Esophagus (tissue), 2 donors: ENCODE measurements around the gene RFPL1. TPM values are rescaled to one million over a fixed set of nuclear protein-coding genes. Genes with fewer than 3 reads are reported as not detected.

ENCODE experiments used
- H3K27ac ChIP-seq, 2 donors: one replicate each; pipeline ENCODE4 v1.5.1; 2013; ENCODE audit warnings: low read depth in 2 of 2, mild to moderate bottlenecking in 2 of 2, inconsistent platforms in 1 of 2, low read length in 1 of 2, moderate library complexity in 1 of 2
- H3K27me3 ChIP-seq, 2 donors: one replicate each; pipeline ENCODE4 v1.6.1; 2013; ENCODE audit warnings: low read length in 2 of 2, control low read depth in 1 of 2, mild to moderate bottlenecking in 1 of 2; ENCODE audit not compliant: insufficient read depth in 2 of 2, control insufficient read depth in 1 of 2
- H3K36me3 ChIP-seq, 2 donors: one replicate each; pipeline ENCODE4 v1.6.1; 2013; ENCODE audit warnings: low read length in 1 of 2; ENCODE audit not compliant: control insufficient read depth in 2 of 2, insufficient read depth in 2 of 2
- H3K4me1 ChIP-seq, 2 donors: one replicate each; pipeline ENCODE4 v1.6.1; 2013; ENCODE audit warnings: low read length in 1 of 2; ENCODE audit not compliant: control insufficient read depth in 2 of 2, insufficient read depth in 2 of 2
- H3K4me3 ChIP-seq, 2 donors: one replicate each; pipeline ENCODE4 v1.5.1; 2013; ENCODE audit warnings: low read length in 2 of 2, mild to moderate bottlenecking in 2 of 2, low read depth in 1 of 2, moderate library complexity in 1 of 2
- H3K9me3 ChIP-seq, 2 donors: one replicate each; pipeline ENCODE4 v1.6.1; 2013; ENCODE audit warnings: mild to moderate bottlenecking in 2 of 2, low read depth in 1 of 2, low read length in 1 of 2, moderate library complexity in 1 of 2; ENCODE audit not compliant: control insufficient read depth in 2 of 2, insufficient read depth in 1 of 2
- WGBS, 2 donors: extraction: QIAGEN DNeasy Blood & Tissue Kit; methylation state at CpG; one replicate each; pipeline ENCODE4 v1.1.7; 2013; 5-methylcytosine and 5-hydroxymethylcytosine counted together
- polyA plus RNA-seq, 2 donors: library from polyadenylated mRNA; stranded (reverse); fragments of 200-250 nt; gene quantifications; one replicate each; pipeline ENCODE4 v1.2.3, GENCODE V29; 2013
- donor health status: healthy with polysubstance abuse.
- donor health status: Bipolar disorder and iron deficiency.

Gene RFPL1
- polyA plus RNA-seq, 2 donors = 0.04 TPM; not detected in 1

- Histone ChIP-seq H3K4me3 (no peak overlapping the region), H3K4me1 (peaks cover 3 to 7% of the 10 kb centered on the region in 2 donors), H3K9me3 (no peaks in the 10 kb centered on the region), H3K27ac (no peak overlapping the region), H3K27me3 (no peaks in the 10 kb centered on the region), H3K36me3 (no peaks in the 10 kb centered on the region)
- 49 to 58% methylated on average over 5 of the region's 5 CpGs for WGBS, 2 donors
Observed at GRCh38 chr22:29473001-29473400, 34.6 kb downstream of the RFPL1 start.

GRCh38 chr22:29475550-29475949 is 37.2 kb downstream of the RFPL1 start:
- peaks cover 4 to 6% of the 10 kb centered on the region in 2 donors for H3K4me1 ChIP-seq
- H3K27me3 ChIP-seq = peaks cover 0 to 17% of the 10 kb centered on the region in 2 donors
- H3K4me3 ChIP-seq = no peak overlapping the region
- no peaks in the 10 kb centered on the region for H3K36me3 ChIP-seq
- peaks cover under 1 to 4% of the 10 kb centered on the region in 2 donors for H3K9me3 ChIP-seq
- H3K27ac ChIP-seq = no peak overlapping the region
- WGBS, 2 donors = 89 to 91% methylated on average over 8 of the region's 8 CpGs

DNA sequence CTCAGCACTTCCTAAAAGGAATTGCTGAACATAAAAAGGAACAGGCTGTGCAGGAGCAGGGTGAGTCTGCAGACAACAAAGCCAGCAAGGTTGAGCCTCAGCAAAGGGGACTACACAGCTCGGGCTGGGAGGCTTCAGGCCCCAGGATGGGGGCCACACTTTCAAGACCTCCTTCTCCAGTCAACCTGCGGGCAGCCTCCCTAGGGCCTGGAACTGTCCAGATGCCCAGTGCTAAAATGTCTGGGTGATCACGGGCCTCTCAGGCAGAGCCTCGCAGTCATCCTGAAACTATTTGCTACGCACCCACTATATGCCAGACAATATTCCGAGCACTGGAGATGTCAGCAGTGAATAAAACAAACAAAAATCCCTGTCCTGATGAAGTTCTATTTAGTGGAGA is 37.7 kb downstream of the RFPL1 start:
- Histone ChIP-seq H3K4me1 (peaks cover 9% of the 10 kb centered on the region in 2 donors), H3K27me3 (peaks cover 2 to 17% of the 10 kb centered on the region in 2 donors), H3K9me3 (peaks cover 3 to 8% of the 10 kb centered on the region in 2 donors), H3K36me3 (no peaks in the 10 kb centered on the region), H3K27ac (no peak overlapping the region), H3K4me3 (no peak overlapping the region)
- 58 to 66% methylated on average over 6 of the region's 6 CpGs for whole genome bisulfite sequencing, 2 donors

- no peak overlapping the region for H3K27ac ChIP-seq
- WGBS, 2 donors = 31 to 32% methylated on average over 4 of the region's 4 CpGs
- H3K4me3 ChIP-seq = no peak overlapping the region
- H3K27me3 ChIP-seq = peaks cover 11 to 17% of the 10 kb centered on the region in 2 donors
- no peaks in the 10 kb centered on the region for H3K36me3 ChIP-seq
- H3K4me1 ChIP-seq = peaks cover 9% of the 10 kb centered on the region in 2 donors
- H3K9me3 ChIP-seq = peaks cover 3 to 8% of the 10 kb centered on the region in 2 donors
Observed at GRCh38 chr22:29477723-29478318, 39.4 kb downstream of the RFPL1 start.

GRCh38 chr22:29478326-29479276 is 40.2 kb downstream of the RFPL1 start:
- H3K27me3 ChIP-seq = peaks cover 11 to 17% of the 10 kb centered on the region in 2 donors
- H3K4me1 ChIP-seq = peaks cover 9% of the 10 kb centered on the region in 2 donors
- H3K27ac ChIP-seq = no peak overlapping the region

GRCh38 chr22:29479417-29480261 is 41.3 kb downstream of the RFPL1 start, which contains the start of gene NEFH:
Gene NEFH (plus strand): TSS chr22:29480218. CDS start chr22:29480263, 45 bp downstream.
- peaks cover 9% of the 10 kb centered on the region in 2 donors for H3K4me1 ChIP-seq
- 8 to 10% methylated on average over 46 to 48 of the region's 48 CpGs for WGBS, 2 donors
- H3K27me3 ChIP-seq = peaks cover 11 to 17% of the 10 kb centered on the region in 2 donors
- H3K36me3 ChIP-seq = no peaks in the 10 kb centered on the region
- H3K4me3 ChIP-seq = peak within 1 kb of the TSS in 1 of 2 donors; percentile 0
- H3K9me3 ChIP-seq = peaks cover 3 to 8% of the 10 kb centered on the region in 2 donors
- H3K27ac ChIP-seq = no peak within 1 kb of the TSS

More at GRCh38 chr22:29478326-29479276, 40.2 kb downstream of the RFPL1 start:
- no peak overlapping the region for H3K4me3 ChIP-seq
- 13% methylated on average over 20 to 21 of the region's 21 CpGs for WGBS, 2 donors
- no peaks in the 10 kb centered on the region for H3K36me3 ChIP-seq
- peaks cover 3 to 8% of the 10 kb centered on the region in 2 donors for H3K9me3 ChIP-seq

DNA sequence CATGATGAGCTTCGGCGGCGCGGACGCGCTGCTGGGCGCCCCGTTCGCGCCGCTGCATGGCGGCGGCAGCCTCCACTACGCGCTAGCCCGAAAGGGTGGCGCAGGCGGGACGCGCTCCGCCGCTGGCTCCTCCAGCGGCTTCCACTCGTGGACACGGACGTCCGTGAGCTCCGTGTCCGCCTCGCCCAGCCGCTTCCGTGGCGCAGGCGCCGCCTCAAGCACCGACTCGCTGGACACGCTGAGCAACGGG is 41.8 kb downstream of the RFPL1 start:
- 7 to 8% methylated on average over 24 to 39 of the region's 39 CpGs for WGBS, 2 donors
- no peaks in the 10 kb centered on the region for H3K36me3 ChIP-seq
- peaks cover 3 to 8% of the 10 kb centered on the region in 2 donors for H3K9me3 ChIP-seq
- no peak overlapping the region for H3K27ac ChIP-seq
- H3K27me3 ChIP-seq = peaks cover 11 to 17% of the 10 kb centered on the region in 2 donors
- H3K4me1 ChIP-seq = peaks cover 9% of the 10 kb centered on the region in 2 donors
- H3K4me3 ChIP-seq = no peak overlapping the region

GRCh38 chr22:29480512-29481264 is 42.3 kb downstream of the RFPL1 start:
- Histone ChIP-seq H3K9me3 (peaks cover 3 to 8% of the 10 kb centered on the region in 2 donors), H3K4me1 (peaks cover 9% of the 10 kb centered on the region in 2 donors), H3K4me3 (peak overlapping the region in 1 of 2 donors; percentile 0), H3K27me3 (peaks cover 11 to 17% of the 10 kb centered on the region in 2 donors), H3K36me3 (no peaks in the 10 kb centered on the region), H3K27ac (no peak overlapping the region)
- 21 to 22% methylated on average over 80 to 107 of the region's 107 CpGs for WGBS, 2 donors
